Measurements from ENCODE around the gene GLIS1.

DNA sequence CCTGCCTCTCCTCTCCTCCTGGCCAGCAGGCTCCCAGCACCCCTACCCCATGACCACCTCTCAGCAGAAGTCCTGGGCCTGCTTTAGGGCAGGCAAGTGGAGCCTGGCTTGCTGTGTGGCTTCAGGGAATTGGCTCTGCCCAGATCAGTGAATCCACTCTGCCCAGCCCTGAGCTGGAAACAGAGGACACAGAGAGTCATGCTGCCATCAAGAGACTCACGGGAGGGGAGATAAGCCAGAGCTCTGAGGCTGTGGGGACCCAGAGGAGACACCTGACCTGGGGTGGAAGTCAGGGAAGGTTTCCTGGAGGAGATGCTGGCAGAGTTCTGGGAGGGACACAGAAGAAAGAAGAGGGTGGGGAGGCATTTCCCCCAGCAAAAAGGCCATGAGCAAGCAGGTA, 54.2 kb downstream of the GLIS1 start:
- TF ChIP-seq, protein P1, sequence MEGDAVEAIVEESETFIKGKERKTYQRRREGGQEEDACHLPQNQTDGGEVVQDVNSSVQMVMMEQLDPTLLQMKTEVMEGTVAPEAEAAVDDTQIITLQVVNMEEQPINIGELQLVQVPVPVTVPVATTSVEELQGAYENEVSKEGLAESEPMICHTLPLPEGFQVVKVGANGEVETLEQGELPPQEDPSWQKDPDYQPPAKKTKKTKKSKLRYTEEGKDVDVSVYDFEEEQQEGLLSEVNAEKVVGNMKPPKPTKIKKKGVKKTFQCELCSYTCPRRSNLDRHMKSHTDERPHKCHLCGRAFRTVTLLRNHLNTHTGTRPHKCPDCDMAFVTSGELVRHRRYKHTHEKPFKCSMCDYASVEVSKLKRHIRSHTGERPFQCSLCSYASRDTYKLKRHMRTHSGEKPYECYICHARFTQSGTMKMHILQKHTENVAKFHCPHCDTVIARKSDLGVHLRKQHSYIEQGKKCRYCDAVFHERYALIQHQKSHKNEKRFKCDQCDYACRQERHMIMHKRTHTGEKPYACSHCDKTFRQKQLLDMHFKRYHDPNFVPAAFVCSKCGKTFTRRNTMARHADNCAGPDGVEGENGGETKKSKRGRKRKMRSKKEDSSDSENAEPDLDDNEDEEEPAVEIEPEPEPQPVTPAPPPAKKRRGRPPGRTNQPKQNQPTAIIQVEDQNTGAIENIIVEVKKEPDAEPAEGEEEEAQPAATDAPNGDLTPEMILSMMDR (conservative IDR thresholded peaks at IDR 0.05; ENCODE audit: low read depth, low read length) = no peak
- no peak for TF ChIP-seq EZH2 (IDR thresholded peaks at IDR 0.05; ENCODE audit: borderline replicate concordance, low read depth, low read length, poor library complexity, severe bottlenecking)

Data from A673 (cell line).